ENCODE data around the gene GYPE. TPM values are rescaled to one million over a fixed set of nuclear protein-coding genes. Genes with fewer than 3 reads are reported as not detected.
"Not testable (repeated sequence)": the region's sequence is repeated elsewhere in the genome, so short reads cannot be mapped to it uniquely, and the experiment has no call there.

Gene GYPE
- total and polyA plus RNA-seq, 5 donors from 2014 or later: 0.49 to 3.1 (median 2.6) TPM; not detected in 2

GRCh38 chr4:143862716-143863115 is 42.6 kb downstream of the GYPE start:
- not testable (repeated sequence) for H3K9me3 Mint-ChIP-seq; DNase-seq; H3K4me3 Mint-ChIP-seq; ATAC-seq (ENCODE audit: low read depth in 2 of 2); H3K27ac ChIP-seq (ENCODE audit: insufficient read depth, low read length, poor library complexity, severe bottlenecking); H3K4me3 ChIP-seq (ENCODE audit: low read depth, low read length); H3K27me3 ChIP-seq (ENCODE audit: control insufficient read depth, insufficient read depth, low read length); H3K4me1 ChIP-seq (ENCODE audit: control insufficient read depth, insufficient read depth, low read length, poor library complexity, severe bottlenecking); H3K36me3 ChIP-seq (ENCODE audit: control insufficient read depth, insufficient read depth, low read length); H3K9me3 ChIP-seq (ENCODE audit: control insufficient read depth in 2 of 2, low read length in 2 of 2); H3K27me3 Mint-ChIP-seq; H3K36me3 Mint-ChIP-seq; H3K4me1 Mint-ChIP-seq; H3K27ac Mint-ChIP-seq

DNA sequence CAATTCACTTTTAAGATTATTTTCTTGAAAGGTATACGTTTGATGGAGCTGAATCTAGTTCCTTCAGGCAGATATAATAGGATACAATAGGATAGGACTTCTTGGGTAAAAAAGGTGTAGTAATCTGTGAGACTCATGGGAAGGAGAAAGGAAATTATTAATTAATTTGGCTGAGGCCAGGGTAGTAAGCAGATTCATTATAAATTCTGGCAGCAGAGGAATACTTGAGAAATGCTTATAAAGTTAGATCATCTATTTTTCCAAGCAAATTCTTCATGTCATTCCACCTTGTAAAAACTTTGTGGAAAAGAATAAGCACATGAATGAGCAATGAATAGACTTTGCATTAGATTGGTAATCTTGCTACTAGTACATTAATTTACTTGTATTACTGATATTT is 46.9 kb downstream of the GYPE start:
- Histone ChIP-seq H3K4me1 (ENCODE audit: control insufficient read depth, insufficient read depth, low read length, poor library complexity, severe bottlenecking) (no peaks in the 10 kb centered on the region), H3K9me3 (ENCODE audit: control insufficient read depth in 2 of 2, low read length in 2 of 2) (no peaks in the 10 kb centered on the region), H3K36me3 (ENCODE audit: control insufficient read depth, insufficient read depth, low read length) (no peaks in the 10 kb centered on the region), H3K4me3 (ENCODE audit: low read depth, low read length) (no peak overlapping the region), H3K27me3 (ENCODE audit: control insufficient read depth, insufficient read depth, low read length) (no peaks in the 10 kb centered on the region), H3K27ac (ENCODE audit: insufficient read depth, low read length, poor library complexity, severe bottlenecking) (no peak overlapping the region)
- Mint-ChIP-seq H3K27ac (no peak overlapping the region), H3K9me3 (no peaks in the 10 kb centered on the region), H3K4me1 (no peaks in the 10 kb centered on the region), H3K36me3 (no peaks in the 10 kb centered on the region), H3K4me3 (no peak overlapping the region), H3K27me3 (no peaks in the 10 kb centered on the region)
- ATAC-seq (ENCODE audit: low read depth in 2 of 2): no peak
- no peak for DNase-seq

GRCh38 chr4:143857391-143858336 is 47.7 kb downstream of the GYPE start:
- not testable (repeated sequence) for DNase-seq; ATAC-seq (ENCODE audit: low read depth in 2 of 2); H3K4me3 Mint-ChIP-seq; H3K36me3 ChIP-seq (ENCODE audit: control insufficient read depth, insufficient read depth, low read length); H3K27ac Mint-ChIP-seq; H3K27ac ChIP-seq (ENCODE audit: insufficient read depth, low read length, poor library complexity, severe bottlenecking); H3K4me1 Mint-ChIP-seq; H3K9me3 ChIP-seq (ENCODE audit: control insufficient read depth in 2 of 2, low read length in 2 of 2); H3K9me3 Mint-ChIP-seq; H3K27me3 ChIP-seq (ENCODE audit: control insufficient read depth, insufficient read depth, low read length); H3K36me3 Mint-ChIP-seq; H3K4me1 ChIP-seq (ENCODE audit: control insufficient read depth, insufficient read depth, low read length, poor library complexity, severe bottlenecking); H3K27me3 Mint-ChIP-seq; H3K4me3 ChIP-seq (ENCODE audit: low read depth, low read length)

DNA sequence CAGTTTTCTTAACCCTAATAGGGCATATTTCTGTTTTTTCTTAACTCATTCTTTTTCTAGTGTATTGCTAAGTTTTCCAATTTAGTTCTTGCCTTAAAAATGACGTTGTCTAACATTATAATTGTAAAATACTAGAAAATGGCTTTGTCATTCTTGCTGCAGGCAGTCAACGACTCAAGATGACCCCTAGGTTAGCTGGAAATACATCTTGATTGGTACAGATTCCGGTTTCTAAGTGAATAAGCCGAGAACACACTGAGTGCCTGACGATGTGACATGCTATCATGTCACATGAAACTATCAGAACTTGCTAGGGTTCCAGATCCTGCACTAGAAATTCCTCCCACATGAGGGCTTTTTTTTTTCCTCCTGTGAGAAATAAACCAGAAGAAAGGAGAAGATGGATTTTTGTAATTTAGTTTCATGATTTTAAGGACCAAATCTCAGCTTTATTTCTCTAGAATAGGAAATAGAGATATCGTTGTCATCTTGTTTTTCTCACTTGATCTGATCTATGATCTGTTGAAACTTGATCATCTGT is 49.3 kb downstream of the GYPE start:
- H3K4me1 ChIP-seq (ENCODE audit: control insufficient read depth, insufficient read depth, low read length, poor library complexity, severe bottlenecking); ATAC-seq (ENCODE audit: low read depth in 2 of 2); H3K27me3 ChIP-seq (ENCODE audit: control insufficient read depth, insufficient read depth, low read length); H3K4me3 ChIP-seq (ENCODE audit: low read depth, low read length); H3K9me3 ChIP-seq (ENCODE audit: control insufficient read depth in 2 of 2, low read length in 2 of 2); H3K27ac Mint-ChIP-seq; H3K36me3 Mint-ChIP-seq; H3K4me1 Mint-ChIP-seq; DNase-seq; H3K36me3 ChIP-seq (ENCODE audit: control insufficient read depth, insufficient read depth, low read length); H3K27me3 Mint-ChIP-seq; H3K9me3 Mint-ChIP-seq; H3K4me3 Mint-ChIP-seq; H3K27ac ChIP-seq (ENCODE audit: insufficient read depth, low read length, poor library complexity, severe bottlenecking): not testable (repeated sequence)

DNA sequence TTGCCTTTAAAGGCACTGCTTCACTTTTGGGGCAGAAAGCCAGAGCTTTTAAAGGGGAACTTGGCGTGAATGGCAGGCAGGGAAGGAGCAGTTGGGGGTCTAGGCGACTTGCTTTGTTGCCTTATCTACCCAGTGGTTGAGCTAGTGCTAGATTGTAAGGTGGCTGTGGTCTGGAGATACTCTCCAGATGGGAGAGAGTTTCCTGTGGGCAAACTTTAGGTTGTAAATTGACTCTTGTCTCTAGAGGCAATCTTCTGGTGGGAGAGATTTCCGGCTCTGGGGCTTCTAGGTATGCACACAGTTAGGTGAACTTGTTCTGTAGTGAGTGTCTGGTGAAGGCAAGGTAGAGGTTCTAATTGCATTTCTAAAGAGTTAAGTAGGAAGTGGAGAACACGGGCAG is 50.7 kb downstream of the GYPE start:
- H3K4me3 ChIP-seq (ENCODE audit: low read depth, low read length); H3K27ac Mint-ChIP-seq; H3K9me3 ChIP-seq (ENCODE audit: control insufficient read depth in 2 of 2, low read length in 2 of 2); ATAC-seq (ENCODE audit: low read depth in 2 of 2); H3K27me3 ChIP-seq (ENCODE audit: control insufficient read depth, insufficient read depth, low read length); H3K27ac ChIP-seq (ENCODE audit: insufficient read depth, low read length, poor library complexity, severe bottlenecking); H3K4me3 Mint-ChIP-seq; H3K36me3 ChIP-seq (ENCODE audit: control insufficient read depth, insufficient read depth, low read length); H3K27me3 Mint-ChIP-seq; H3K4me1 Mint-ChIP-seq; H3K36me3 Mint-ChIP-seq; DNase-seq; H3K4me1 ChIP-seq (ENCODE audit: control insufficient read depth, insufficient read depth, low read length, poor library complexity, severe bottlenecking); H3K9me3 Mint-ChIP-seq: not testable (repeated sequence)

GRCh38 chr4:143849296-143849695 is 56.1 kb downstream of the GYPE start:
- H3K4me3 Mint-ChIP-seq; H3K4me1 Mint-ChIP-seq; H3K27me3 ChIP-seq (ENCODE audit: control insufficient read depth, insufficient read depth, low read length); H3K9me3 Mint-ChIP-seq; DNase-seq; H3K27ac Mint-ChIP-seq; ATAC-seq (ENCODE audit: low read depth in 2 of 2); H3K9me3 ChIP-seq (ENCODE audit: control insufficient read depth in 2 of 2, low read length in 2 of 2); H3K4me1 ChIP-seq (ENCODE audit: control insufficient read depth, insufficient read depth, low read length, poor library complexity, severe bottlenecking); H3K27me3 Mint-ChIP-seq; H3K36me3 ChIP-seq (ENCODE audit: control insufficient read depth, insufficient read depth, low read length); H3K27ac ChIP-seq (ENCODE audit: insufficient read depth, low read length, poor library complexity, severe bottlenecking); H3K36me3 Mint-ChIP-seq; H3K4me3 ChIP-seq (ENCODE audit: low read depth, low read length): not testable (repeated sequence)

GRCh38 chr4:143843506-143843832 is 61.9 kb downstream of the GYPE start:
- H3K4me1 Mint-ChIP-seq; H3K9me3 ChIP-seq (ENCODE audit: control insufficient read depth in 2 of 2, low read length in 2 of 2); H3K9me3 Mint-ChIP-seq; ATAC-seq (ENCODE audit: low read depth in 2 of 2); H3K4me1 ChIP-seq (ENCODE audit: control insufficient read depth, insufficient read depth, low read length, poor library complexity, severe bottlenecking); DNase-seq; H3K27me3 ChIP-seq (ENCODE audit: control insufficient read depth, insufficient read depth, low read length); H3K36me3 Mint-ChIP-seq; H3K27ac ChIP-seq (ENCODE audit: insufficient read depth, low read length, poor library complexity, severe bottlenecking); H3K27me3 Mint-ChIP-seq; H3K4me3 ChIP-seq (ENCODE audit: low read depth, low read length); H3K27ac Mint-ChIP-seq; H3K36me3 ChIP-seq (ENCODE audit: control insufficient read depth, insufficient read depth, low read length); H3K4me3 Mint-ChIP-seq: not testable (repeated sequence)

All from CD4-positive, CD25-positive, alpha-beta regulatory T cell (primary cell).